ENCODE measurements around the gene DUSP10.

- TF ChIP-seq CTCF (IDR thresholded peaks at IDR 0.05; ENCODE audit: insufficient read depth, low read length, poor library complexity, severe bottlenecking) = no peak
- TF ChIP-seq EZH2phosphoT487 (conservative IDR thresholded peaks at IDR 0.05; ENCODE audit: low read length) = no peak
Measured at GRCh38 chr1:221723018-221723847, 18.7 kb downstream of the DUSP10 start.
